ENCODE results near the gene GOLGA6L7. TPM values are rescaled to one million over a fixed set of nuclear protein-coding genes. Genes with fewer than 3 reads are reported as not detected.
"Not testable (repeated sequence)": the region's sequence is repeated elsewhere in the genome, so short reads cannot be mapped to it uniquely, and the experiment has no call there.

GOLGA6L7 gene
- total and polyA plus RNA-seq, 2 of the 8 experiments (the other 6 are each of a cell fraction or from before 2014, with no cell fraction given) = not detected

DNA sequence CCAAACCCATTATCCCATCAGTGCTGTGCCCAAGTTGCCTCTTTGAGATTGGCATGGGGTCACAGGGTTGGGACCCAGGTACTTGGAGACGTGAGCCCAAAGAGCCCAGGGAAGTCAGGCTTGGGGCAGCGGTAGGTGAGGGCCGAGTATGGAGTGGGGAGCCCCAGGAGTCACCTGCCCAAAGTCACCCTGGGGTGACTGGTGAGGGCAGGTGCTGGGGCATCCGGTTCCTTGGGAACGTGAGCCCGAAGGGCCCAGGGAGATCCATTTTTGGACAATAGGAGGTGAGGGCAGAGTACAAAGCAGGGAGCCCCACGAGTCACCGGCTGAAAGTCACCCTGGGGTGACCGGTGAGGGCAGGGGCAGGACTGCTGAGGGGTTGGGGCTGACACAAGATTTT is 485 bp downstream of the GOLGA6L7 start:
- H3K4me3 ChIP-seq (ENCODE audit: extremely low read depth in 1 of 4, insufficient read depth in 2 of 4, low read depth in 3 of 4, low read length in 4 of 4); H2BK5ac ChIP-seq (ENCODE audit: low read depth, low read length); H2BK15ac ChIP-seq (ENCODE audit: low read length); H4K91ac ChIP-seq (replicated peaks; ENCODE audit: insufficient read length, low read length); H3K4me2 ChIP-seq (ENCODE audit: insufficient read depth in 1 of 2, low read depth in 2 of 2, low read length in 2 of 2); H4K5ac ChIP-seq (ENCODE audit: insufficient read length, low read depth, low read length); H3K14ac ChIP-seq (ENCODE audit: insufficient read length); H3K79me1 ChIP-seq (ENCODE audit: low read depth, low read length); H3K36me3 ChIP-seq (ENCODE audit: control insufficient read depth in 2 of 4, insufficient read depth in 4 of 4, low read length in 3 of 4); H3K27me3 ChIP-seq (replicated peaks in 1 of 4; ENCODE audit: control insufficient read depth in 3 of 4, extremely low read depth in 1 of 4, insufficient read depth in 3 of 4, low read length in 3 of 4); FAIRE-seq; H2AK5ac ChIP-seq (ENCODE audit: low read depth, low read length); H4K8ac ChIP-seq (ENCODE audit: extremely low read depth, insufficient read depth, low read length); H3K4ac ChIP-seq (replicated peaks; ENCODE audit: insufficient read length, low read depth, low read length); H3K18ac ChIP-seq (ENCODE audit: extremely low read depth, low read length); H3K27ac ChIP-seq (ENCODE audit: low read depth, low read length); H2BK12ac ChIP-seq (ENCODE audit: low read depth, low read length); H4K20me1 ChIP-seq (replicated peaks in 1 of 2; ENCODE audit: control insufficient read depth in 1 of 2, insufficient read depth in 2 of 2, low read length in 2 of 2); H3K56ac ChIP-seq (replicated peaks; ENCODE audit: insufficient read length, low read depth, low read length); H3K4me1 ChIP-seq (replicated peaks in 1 of 4; ENCODE audit: control insufficient read depth in 3 of 4, insufficient read depth in 4 of 4, low read length in 3 of 4); H3K79me2 ChIP-seq (ENCODE audit: control insufficient read depth in 1 of 2, insufficient read depth in 2 of 2, low read length in 2 of 2); H3K23ac ChIP-seq (ENCODE audit: insufficient read length); H2AFZ ChIP-seq (ENCODE audit: low read length); CTCF ChIA-PET (ENCODE audit: partially characterized antibody); H2BK20ac ChIP-seq (ENCODE audit: low read length); H3K9ac ChIP-seq (replicated peaks in 1 of 4; ENCODE audit: extremely low read depth in 1 of 4, low read depth in 3 of 4, low read length in 3 of 4); H3K23me2 ChIP-seq (ENCODE audit: low read depth, low read length); POLR2A ChIA-PET (ENCODE audit: partially characterized antibody); H2BK120ac ChIP-seq (replicated peaks; ENCODE audit: low read depth, low read length): not testable (repeated sequence)
- DNase-seq (ENCODE audit: low read depth in 1 of 2, low spot score in 2 of 2) = peak in 1 of 2 experiments; percentile 32
- 92% methylated on average over 6 of the region's 9 CpGs; no CpG with 5 or more reads in 1 of the 2 experiments for WGBS, 2 experiments (ENCODE audit: extremely low coverage in 1 of 2, insufficient coverage in 1 of 2, insufficient read length in 1 of 2, insufficient replicate concordance in 2 of 2, low coverage in 1 of 2, low lambda C conversion rate in 2 of 2, missing lambda C conversion rate in 1 of 2)
- H3K9me3 ChIP-seq (ENCODE audit: insufficient read depth in 2 of 2, low read depth in 1 of 2, low read length in 1 of 2) = peaks cover 0 to 11% of the 10 kb centered on the region in 2 experiments; a peak in 1 of 4 replicates

DNA sequence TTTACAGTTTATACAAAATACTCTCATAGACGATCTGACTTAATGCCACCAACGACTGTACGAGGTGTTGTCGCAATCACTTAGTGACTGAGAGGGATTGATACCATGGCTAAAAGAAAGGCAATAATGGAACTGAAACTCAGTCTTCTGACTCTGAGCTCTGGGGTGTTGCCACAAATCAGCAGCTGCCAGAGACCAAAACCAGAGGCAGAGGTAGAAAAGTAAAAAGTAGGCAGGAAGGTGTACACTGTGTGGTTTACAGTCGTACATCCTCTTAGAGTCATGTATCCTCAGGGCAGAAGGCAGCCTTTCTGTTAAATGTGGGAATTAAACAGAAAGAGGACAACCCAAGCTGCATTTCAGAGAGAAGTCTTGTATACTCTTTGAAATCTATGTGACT is 1.2 kb downstream of the GOLGA6L7 start:
- H3K4ac ChIP-seq (replicated peaks; ENCODE audit: insufficient read length, low read depth, low read length); FAIRE-seq; H2BK20ac ChIP-seq (ENCODE audit: low read length); H4K20me1 ChIP-seq (replicated peaks in 1 of 2; ENCODE audit: control insufficient read depth in 1 of 2, insufficient read depth in 2 of 2, low read length in 2 of 2); H3K23ac ChIP-seq (ENCODE audit: insufficient read length); H3K27ac ChIP-seq (ENCODE audit: low read depth, low read length); H2AK5ac ChIP-seq (ENCODE audit: low read depth, low read length); H3K4me3 ChIP-seq (ENCODE audit: extremely low read depth in 1 of 4, insufficient read depth in 2 of 4, low read depth in 3 of 4, low read length in 4 of 4); H4K91ac ChIP-seq (replicated peaks; ENCODE audit: insufficient read length, low read length); H3K4me2 ChIP-seq (ENCODE audit: insufficient read depth in 1 of 2, low read depth in 2 of 2, low read length in 2 of 2); H3K56ac ChIP-seq (replicated peaks; ENCODE audit: insufficient read length, low read depth, low read length); H4K8ac ChIP-seq (ENCODE audit: extremely low read depth, insufficient read depth, low read length); H4K5ac ChIP-seq (ENCODE audit: insufficient read length, low read depth, low read length); H2AFZ ChIP-seq (ENCODE audit: low read length); H3K36me3 ChIP-seq (ENCODE audit: control insufficient read depth in 2 of 4, insufficient read depth in 4 of 4, low read length in 3 of 4); H3K27me3 ChIP-seq (replicated peaks in 1 of 4; ENCODE audit: control insufficient read depth in 3 of 4, extremely low read depth in 1 of 4, insufficient read depth in 3 of 4, low read length in 3 of 4); H2BK120ac ChIP-seq (replicated peaks; ENCODE audit: low read depth, low read length); H3K23me2 ChIP-seq (ENCODE audit: low read depth, low read length); H3K14ac ChIP-seq (ENCODE audit: insufficient read length); H3K79me2 ChIP-seq (ENCODE audit: control insufficient read depth in 1 of 2, insufficient read depth in 2 of 2, low read length in 2 of 2); H2BK15ac ChIP-seq (ENCODE audit: low read length); H3K9ac ChIP-seq (replicated peaks in 1 of 4; ENCODE audit: extremely low read depth in 1 of 4, low read depth in 3 of 4, low read length in 3 of 4); H2BK5ac ChIP-seq (ENCODE audit: low read depth, low read length); H3K4me1 ChIP-seq (replicated peaks in 1 of 4; ENCODE audit: control insufficient read depth in 3 of 4, insufficient read depth in 4 of 4, low read length in 3 of 4); H3K79me1 ChIP-seq (ENCODE audit: low read depth, low read length); H2BK12ac ChIP-seq (ENCODE audit: low read depth, low read length); POLR2A ChIA-PET (ENCODE audit: partially characterized antibody); CTCF ChIA-PET (ENCODE audit: partially characterized antibody); H3K18ac ChIP-seq (ENCODE audit: extremely low read depth, low read length): not testable (repeated sequence)
- H3K9me3 ChIP-seq (ENCODE audit: insufficient read depth in 2 of 2, low read depth in 1 of 2, low read length in 1 of 2) = peaks cover 0 to 11% of the 10 kb centered on the region in 2 experiments; a peak in 1 of 4 replicates
- 76% methylated on average over 5 of the region's 5 CpGs; no CpG with 5 or more reads in 1 of the 2 experiments for WGBS, 2 experiments (ENCODE audit: extremely low coverage in 1 of 2, insufficient coverage in 1 of 2, insufficient read length in 1 of 2, insufficient replicate concordance in 2 of 2, low coverage in 1 of 2, low lambda C conversion rate in 2 of 2, missing lambda C conversion rate in 1 of 2)
- DNase-seq (ENCODE audit: low read depth in 1 of 2, low spot score in 2 of 2) = peak in 1 of 2 experiments; percentile 19
